ENCODE results near the gene ATRX. TPM values are rescaled to one million over a fixed set of nuclear protein-coding genes. Genes with fewer than 3 reads are reported as not detected.

The ATRX gene
- total RNA-seq (2021; ENCODE audit: unreplicated experiment): 61.3 TPM
- 14.3 and 18.5 TPM in 2 replicates for polyA plus RNA-seq (2012)
- Bru-seq, nascent RNA: percentile 83 among the genes with signal in this experiment
- BruChase-seq, experiment 1, labeled RNA remaining after a 6-hour chase: percentile 85 among the genes with signal in this experiment
- percentile 77 among the genes with signal in this experiment for BruChase-seq, experiment 2, labeled RNA remaining after a 2-hour chase
- long read RNA-seq, partial matches to known transcripts: 65 of 98 reads
- long read RNA-seq, other reads (novel, unspliced or antisense): 29 of 98 reads

DNA sequence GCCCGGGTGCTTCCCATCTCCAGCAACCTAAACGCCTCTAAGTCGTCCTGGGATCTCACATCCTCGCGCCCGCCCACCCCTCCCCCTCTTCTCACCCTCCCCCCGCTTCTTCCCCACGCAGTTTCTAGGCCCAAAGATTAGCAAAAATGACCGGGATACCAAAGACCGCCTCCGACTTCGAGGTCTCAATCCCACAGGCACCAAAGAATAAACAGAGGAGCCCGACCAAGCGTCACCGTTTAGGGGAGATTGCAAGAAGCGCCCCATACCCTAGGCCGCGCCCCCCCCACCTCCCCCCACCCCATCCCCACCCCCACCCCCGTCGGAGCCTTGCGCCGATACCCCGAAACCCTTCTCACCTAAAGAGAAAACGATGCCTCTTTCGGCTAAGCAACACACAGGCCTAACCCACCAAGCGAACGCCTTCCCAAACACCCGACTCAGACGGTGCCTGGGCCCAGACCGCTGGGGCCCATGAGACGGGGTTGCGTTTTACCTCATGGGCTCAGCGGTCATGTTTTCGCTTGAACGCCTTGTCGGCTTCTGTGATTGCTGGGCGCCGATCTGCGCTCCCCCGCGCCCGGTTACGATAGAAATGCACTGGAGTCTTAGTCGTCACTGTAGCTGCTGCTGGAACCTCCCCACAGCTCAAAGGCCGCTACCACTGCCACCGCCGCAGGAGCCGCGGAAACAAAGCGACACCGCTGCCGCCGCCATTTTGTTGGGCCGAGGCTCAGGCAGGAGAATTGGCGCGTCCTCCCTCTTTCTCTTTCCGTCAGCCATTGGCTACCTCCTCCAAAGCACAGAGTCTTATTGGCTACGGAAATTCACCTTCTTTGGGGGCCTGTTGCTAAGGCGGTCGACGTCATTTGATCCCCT lies at the start of gene ATRX:
TSS of gene ATRX (minus strand) at position 731 of the 879 bp plus-strand sequence. CDS start at position 516, 215 bp downstream.
- RAD21 ChIA-PET (ENCODE audit: low non-redundant PET in 1 of 2, low total read pairs in 2 of 2, uncharacterized antibody in 2 of 2, unreplicated experiment in 2 of 2): no interaction called here
- ATAC-seq: peak; percentile 95
- DNase-seq (ENCODE audit: low read depth, low spot score): peak; percentile 57
- no peaks in the 10 kb centered on the region for H4K20me1 ChIP-seq (ENCODE audit: insufficient read depth)
- peak within 1 kb of the TSS; percentile 68 to 83 for H3K4me3 ChIP-seq (replicated peaks in 1 of 2; ENCODE audit: low read depth in 1 of 2, low read length in 2 of 2)
- H3K4me1 ChIP-seq (ENCODE audit: control insufficient read depth in 1 of 2, insufficient read depth in 2 of 2, low read length in 2 of 2): peaks cover 0 to 18% of the 10 kb centered on the region in 2 experiments; a peak in 1 of 4 replicates
- H3K27me3 ChIP-seq (ENCODE audit: insufficient read depth, low read length): no peaks in the 10 kb centered on the region
- peak within 1 kb of the TSS; percentile 88 for H3K9ac ChIP-seq (ENCODE audit: low read length)
- H3K79me2 ChIP-seq (ENCODE audit: insufficient read depth, low read length): peaks cover 53% of the 10 kb centered on the region
- intact Hi-C loops (cut with micrococcal nuclease): loop anchor here (5.0 kb wide), 1 partner anchor 112 kb away; the partner anchor contains the start of genes COX7B and MAGT1
- POLR2A ChIA-PET: no interaction called here
- no peaks in the 10 kb centered on the region for H3K9me3 ChIP-seq (ENCODE audit: control insufficient read depth in 1 of 2, insufficient read depth in 1 of 2, low read depth in 1 of 2, low read length in 2 of 2)
- H3K27ac ChIP-seq (ENCODE audit: low read depth, low read length): peak within 1 kb of the TSS; percentile 66
- no TSS peak for BruUV-seq (replicated peaks)
- CTCF ChIA-PET: no interaction called here
- H2AFZ ChIP-seq (ENCODE audit: low read depth, low read length, poor library complexity, severe bottlenecking): peak within 1 kb of the TSS; percentile 80
- peak within 1 kb of the TSS; percentile 85 for H3K4me2 ChIP-seq (ENCODE audit: low read length)
- no peaks in the 10 kb centered on the region for H3K9me2 ChIP-seq (ENCODE audit: insufficient read depth)
- no peaks in the 10 kb centered on the region for H3K36me3 ChIP-seq (ENCODE audit: control insufficient read depth in 1 of 2, insufficient read depth in 2 of 2, low read length in 2 of 2)
- TF ChIP-seq SRF (IDR thresholded peaks at IDR 0.05; ENCODE audit: low read depth) (0 out of 2 replicates have a peak, but pooled peaks have one; percentile 26), ZNF274 (IDR thresholded peaks at IDR 0.05; ENCODE audit: low read depth, low read length) (no peak), SIN3A (IDR thresholded peaks at IDR 0.05; ENCODE audit: low read depth) (no peak), RAD21 (IDR thresholded peaks at IDR 0.05; ENCODE audit: low read depth) (no peak), POLR2A (IDR thresholded peaks at IDR 0.05; ENCODE audit: borderline replicate concordance, extremely low read depth, insufficient read depth, insufficient read length) (peak; percentile 69), CTCF (IDR thresholded peaks at IDR 0.05 in 2 of 3, conservative IDR thresholded peaks at IDR 0.05 in 1 of 3; ENCODE audit: borderline replicate concordance in 1 of 3, insufficient read depth in 1 of 3, low read depth in 2 of 3, low read length in 2 of 3) (no peak), FOSL1 (IDR thresholded peaks at IDR 0.05; ENCODE audit: low read depth) (no peak), ELF1 (IDR thresholded peaks at IDR 0.05; ENCODE audit: borderline replicate concordance, low read depth) (no peak), TCF7L2 (IDR thresholded peaks at IDR 0.05; ENCODE audit: borderline replicate concordance, extremely low read depth, insufficient read depth, insufficient read length) (peak; percentile 41), CEBPB (IDR thresholded peaks at IDR 0.05; ENCODE audit: low read depth) (no peak), EGR1 (IDR thresholded peaks at IDR 0.05; ENCODE audit: low read depth) (no peak), CBX3 (IDR thresholded peaks at IDR 0.05; ENCODE audit: low read depth) (no peak), EZH2phosphoT487 (IDR thresholded peaks at IDR 0.05; ENCODE audit: borderline replicate concordance) (no peak), YY1 (IDR thresholded peaks at IDR 0.05; ENCODE audit: extremely low read depth, insufficient replicate concordance, low read depth, low read length) (peak; percentile 91), JUND (IDR thresholded peaks at IDR 0.05) (no peak), ZFX (IDR thresholded peaks at IDR 0.05) (peak; percentile 50), MAX (IDR thresholded peaks at IDR 0.05) (peak; percentile 47), POLR2AphosphoS5 (IDR thresholded peaks at IDR 0.05; ENCODE audit: low read depth, low read length) (peak; percentile 69), SP1 (IDR thresholded peaks at IDR 0.05; ENCODE audit: low read depth) (peak; percentile 35), EZH2 (IDR thresholded peaks at IDR 0.05) (no peak)
- TF ChIP-seq, protein P1, sequence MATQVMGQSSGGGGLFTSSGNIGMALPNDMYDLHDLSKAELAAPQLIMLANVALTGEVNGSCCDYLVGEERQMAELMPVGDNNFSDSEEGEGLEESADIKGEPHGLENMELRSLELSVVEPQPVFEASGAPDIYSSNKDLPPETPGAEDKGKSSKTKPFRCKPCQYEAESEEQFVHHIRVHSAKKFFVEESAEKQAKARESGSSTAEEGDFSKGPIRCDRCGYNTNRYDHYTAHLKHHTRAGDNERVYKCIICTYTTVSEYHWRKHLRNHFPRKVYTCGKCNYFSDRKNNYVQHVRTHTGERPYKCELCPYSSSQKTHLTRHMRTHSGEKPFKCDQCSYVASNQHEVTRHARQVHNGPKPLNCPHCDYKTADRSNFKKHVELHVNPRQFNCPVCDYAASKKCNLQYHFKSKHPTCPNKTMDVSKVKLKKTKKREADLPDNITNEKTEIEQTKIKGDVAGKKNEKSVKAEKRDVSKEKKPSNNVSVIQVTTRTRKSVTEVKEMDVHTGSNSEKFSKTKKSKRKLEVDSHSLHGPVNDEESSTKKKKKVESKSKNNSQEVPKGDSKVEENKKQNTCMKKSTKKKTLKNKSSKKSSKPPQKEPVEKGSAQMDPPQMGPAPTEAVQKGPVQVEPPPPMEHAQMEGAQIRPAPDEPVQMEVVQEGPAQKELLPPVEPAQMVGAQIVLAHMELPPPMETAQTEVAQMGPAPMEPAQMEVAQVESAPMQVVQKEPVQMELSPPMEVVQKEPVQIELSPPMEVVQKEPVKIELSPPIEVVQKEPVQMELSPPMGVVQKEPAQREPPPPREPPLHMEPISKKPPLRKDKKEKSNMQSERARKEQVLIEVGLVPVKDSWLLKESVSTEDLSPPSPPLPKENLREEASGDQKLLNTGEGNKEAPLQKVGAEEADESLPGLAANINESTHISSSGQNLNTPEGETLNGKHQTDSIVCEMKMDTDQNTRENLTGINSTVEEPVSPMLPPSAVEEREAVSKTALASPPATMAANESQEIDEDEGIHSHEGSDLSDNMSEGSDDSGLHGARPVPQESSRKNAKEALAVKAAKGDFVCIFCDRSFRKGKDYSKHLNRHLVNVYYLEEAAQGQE (IDR thresholded peaks at IDR 0.05; ENCODE audit: low read depth): no peak
- TF ChIP-seq, protein P2, sequence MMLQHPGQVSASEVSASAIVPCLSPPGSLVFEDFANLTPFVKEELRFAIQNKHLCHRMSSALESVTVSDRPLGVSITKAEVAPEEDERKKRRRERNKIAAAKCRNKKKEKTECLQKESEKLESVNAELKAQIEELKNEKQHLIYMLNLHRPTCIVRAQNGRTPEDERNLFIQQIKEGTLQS (IDR thresholded peaks at IDR 0.05): no peak
